Spleen (tissue), 11 donors: Measurements from ENCODE around the gene MADD. TPM values are rescaled to one million over a fixed set of nuclear protein-coding genes. Genes with fewer than 3 reads are reported as not detected.

ENCODE experiments used
- DNase-seq: peaks from one replicate; pipeline ENCODE4 v3.0.0-alpha.2; 2020
- H3K27ac ChIP-seq, 8 donors: fragments of 200-600 bp; sonication (generic) in 7 of 8; 1 replicate in 4 of 8; 2 replicates in 4 of 8; pipeline versions ENCODE4 v1.5.0 to v1.8.0; 2016 to 2021; ENCODE audit warnings: inconsistent platforms in 4 of 8, mild to moderate bottlenecking in 4 of 8, moderate library complexity in 1 of 8
- H3K27me3 ChIP-seq, 7 donors: fragments of 200-600 bp; sonication (generic) in 6 of 7; replicated peaks in 1 of 7; 1 replicate in 4 of 7; 2 replicates in 3 of 7; pipeline versions ENCODE4 v1.5.0 to v1.8.0; 2016 to 2021; ENCODE audit warnings: inconsistent platforms in 3 of 7, mild to moderate bottlenecking in 1 of 7
- H3K36me3 ChIP-seq, 6 donors: fragments of 200-600 bp; sonication (generic) in 5 of 6; 1 replicate in 4 of 6; 2 replicates in 2 of 6; pipeline versions ENCODE4 v1.5.0 to v1.8.0; 2016 to 2021; ENCODE audit warnings: inconsistent platforms in 2 of 6
- H3K4me1 ChIP-seq, 6 donors: fragments of 200-600 bp; sonication (generic) in 5 of 6; 1 replicate in 3 of 6; 2 replicates in 3 of 6; pipeline versions ENCODE4 v1.5.0 to v1.8.0; 2016 to 2021; ENCODE audit warnings: inconsistent platforms in 3 of 6
- H3K4me3 ChIP-seq, 8 donors: fragments of 200-600 bp; sonication (generic) in 7 of 8; 1 replicate in 4 of 8; 2 replicates in 4 of 8; pipeline versions ENCODE4 v1.5.0 to v1.8.0; 2016 to 2021; ENCODE audit warnings: inconsistent platforms in 4 of 8, mild to moderate bottlenecking in 4 of 8, moderate library complexity in 2 of 8
- H3K9me3 ChIP-seq, 8 donors: fragments of 200-600 bp; sonication (generic) in 7 of 8; 1 replicate in 4 of 8; 2 replicates in 4 of 8; pipeline versions ENCODE4 v1.5.0 to v1.8.0; 2016 to 2021; ENCODE audit warnings: inconsistent platforms in 4 of 8
- CTCF ChIP-seq, 11 experiments: fragments of 200-600 bp in 7 of 11; fragments of 450-650 bp in 4 of 11; sonication (generic) in 4 of 11; IDR thresholded peaks in 8 of 11; conservative IDR thresholded peaks in 3 of 11; 1 replicate in 7 of 11; 2 replicates in 4 of 11; pipeline versions ENCODE4 v1.4.0 to v1.8.0; 2016 to 2021; ENCODE audit warnings: antibody characterized with exemption in 11 of 11, inconsistent platforms in 4 of 11, mild to moderate bottlenecking in 1 of 11
- POLR2A ChIP-seq, 3 donors: fragments of 450-650 bp; IDR thresholded peaks; one replicate each; pipeline ENCODE4 v1.5.1; 2017; ENCODE audit warnings: antibody characterized with exemption in 3 of 3, mild to moderate bottlenecking in 1 of 3
- POLR2AphosphoS5 ChIP-seq, 3 donors: sonication (generic); formaldehyde crosslinking; IDR thresholded peaks; one replicate each; pipeline ENCODE4 v1.5.1; 2017; ENCODE audit warnings: antibody characterized with exemption in 3 of 3
- WGBS, 5 donors: extraction: QIAGEN DNeasy Blood & Tissue Kit in 3 of 5; methylation state at CpG; one replicate each; pipeline versions ENCODE4 v1.1.5 to v1.1.7; 2013 to 2018; 5-methylcytosine and 5-hydroxymethylcytosine counted together
- intact Hi-C: fragments of 100-400 bp; cut with DNase I; formaldehyde crosslinking; loops from one replicate; pipeline ENCODE4 v1.15.0; 2023; ENCODE audit warnings: low total_unique reads
- polyA plus RNA-seq, 3 donors: library from polyadenylated mRNA; stranded (reverse); fragments of 200-250 nt; gene quantifications; one replicate each; pipeline ENCODE4 v1.2.1, GENCODE V29; 2013
- total RNA-seq, 7 donors: library from RNA; depleted of rRNA in 3 of 7; stranded (reverse); fragments of >200 nt in 3 of 7; fragmentation: NEBNext Ultra II Directional in 4 of 7; extraction: Animal tissue kit (Norgen Biotek cat#: 25700) in 4 of 7; gene quantifications; one replicate each; pipeline versions ENCODE4 v1.1.0 to v1.2.1, GENCODE V29; 2016 to 2021
- donor health status: healthy with polysubstance abuse.
- donor health status: DM: no; HTN: no; CAD: no; lungs with moderate emphysema.
- donor health status: DM: no; HTN: no; CAD: no.
- donor health status: Bipolar disorder and iron deficiency.
- donor health status: healthy.
- donor health status: DM: no; HTN: no; CAD: no.
- donor health status: DM: yes; HTN: yes; CAD: no.

The MADD gene
- total and polyA plus RNA-seq, 10 donors = 15.7 to 82.4 (median 63.3) TPM

GRCh38 chr11:47326198-47326597, 56.3 kb downstream of the MADD start:
- Histone ChIP-seq H3K36me3 (peaks cover 0 to 64% (median under 1%) of the 10 kb centered on the region in 6 donors), H3K27me3 (no peaks in the 10 kb centered on the region), H3K4me3 (no peak overlapping the region), H3K27ac (no peak overlapping the region), H3K9me3 (no peaks in the 10 kb centered on the region), H3K4me1 (peaks cover 0 to 33% (median 22%) of the 10 kb centered on the region in 6 donors)
- intact Hi-C loops = no loop called here
- WGBS, 5 donors = 90 to 99% (median 97%) methylated on average over 12 of the region's 12 CpGs
- DNase-seq = no peak
- TF ChIP-seq POLR2A (IDR thresholded peaks at IDR 0.05) (no peak), POLR2AphosphoS5 (IDR thresholded peaks at IDR 0.05) (no peak), CTCF (IDR thresholded peaks at IDR 0.05 in 8 of 11, conservative IDR thresholded peaks at IDR 0.05 in 3 of 11) (no peak)

- no peaks in the 10 kb centered on the region for H3K9me3 ChIP-seq
- H3K36me3 ChIP-seq = peaks cover 0 to 56% (median 5%) of the 10 kb centered on the region in 6 donors
- intact Hi-C loops = no loop called here
- peak in 1 of 3 donors; percentile 62 for TF ChIP-seq POLR2AphosphoS5 (IDR thresholded peaks at IDR 0.05)
- no peak for TF ChIP-seq POLR2A (IDR thresholded peaks at IDR 0.05)
- no peaks in the 10 kb centered on the region for H3K27me3 ChIP-seq
- peaks cover 0 to 33% (median 22%) of the 10 kb centered on the region in 6 donors for H3K4me1 ChIP-seq
- WGBS, 5 donors = 95 to 98% (median 96%) methylated on average over 12 to 13 of the region's 13 CpGs
- no peak overlapping the region for H3K27ac ChIP-seq
- DNase-seq = no peak
- no peak overlapping the region for H3K4me3 ChIP-seq
Observed at GRCh38 chr11:47327025-47327424, 57.1 kb downstream of the MADD start.

- intact Hi-C loops = no loop called here
- TF ChIP-seq CTCF (IDR thresholded peaks at IDR 0.05 in 8 of 11, conservative IDR thresholded peaks at IDR 0.05 in 3 of 11) (no peak), POLR2AphosphoS5 (IDR thresholded peaks at IDR 0.05) (no peak), POLR2A (IDR thresholded peaks at IDR 0.05) (no peak)
- DNase-seq = no peak
- 90 to 94% (median 93%) methylated on average over 5 of the region's 5 CpGs for WGBS, 5 donors
- Histone ChIP-seq H3K4me1 (peaks cover 0 to 33% (median 22%) of the 10 kb centered on the region in 6 donors), H3K36me3 (peaks cover 0 to 54% (median 6%) of the 10 kb centered on the region in 6 donors), H3K27me3 (no peaks in the 10 kb centered on the region), H3K9me3 (no peaks in the 10 kb centered on the region), H3K4me3 (no peak overlapping the region), H3K27ac (peak overlapping the region in 4 of 8 donors; percentile 18 to 56 (median 43))
Observed at GRCh38 chr11:47327949-47328348, 58.0 kb downstream of the MADD start.

- Histone ChIP-seq H3K4me1 (peaks cover 0 to 33% (median 22%) of the 10 kb centered on the region in 6 donors), H3K9me3 (no peaks in the 10 kb centered on the region), H3K4me3 (no peak overlapping the region), H3K27ac (peak overlapping the region in 4 of 8 donors; percentile 18 to 56 (median 43)), H3K27me3 (no peaks in the 10 kb centered on the region), H3K36me3 (peaks cover 0 to 54% (median 6%) of the 10 kb centered on the region in 6 donors)
- intact Hi-C loops = no loop called here
- DNase-seq = peak; percentile 83
- WGBS, 5 donors = 80 to 88% (median 82%) methylated on average over 29 of the region's 29 CpGs
- TF ChIP-seq POLR2A (IDR thresholded peaks at IDR 0.05) = no peak
- peak in 2 of 3 donors; percentile 19 to 44 for TF ChIP-seq POLR2AphosphoS5 (IDR thresholded peaks at IDR 0.05)
- peak in 2 of 11 experiments; percentile 20 to 29 for TF ChIP-seq CTCF (IDR thresholded peaks at IDR 0.05 in 8 of 11, conservative IDR thresholded peaks at IDR 0.05 in 3 of 11)
Observed at GRCh38 chr11:47328449-47329390, 58.8 kb downstream of the MADD start.
